Panc1 (cell line): ENCODE measurements around the gene MYRF. TPM values are rescaled to one million over a fixed set of nuclear protein-coding genes. Genes with fewer than 3 reads are reported as not detected.

ENCODE experiments used
- ATAC-seq: fragments of 200-7000 bp; cut with Tn5 transposase; 2 replicates; pipeline ENCODE4 v1.9.1; 2020; ENCODE audit warnings: mild to moderate bottlenecking, moderate library complexity
- BruUV-seq: library from RNA; stranded (reverse); fragments of 400-500 nt; replicated peaks from 2 replicates; lab custom pipeline; 2021; lab: Mats Ljungman, UMichigan
- CTCF ChIA-PET: fragments of 300-600 bp; sonication (Branson Sonifier 250); formaldehyde crosslinking; loops from one replicate; lab custom pipeline; 2022; ENCODE audit warnings: antibody characterized with exemption; lab: Charles Lee
- POLR2A ChIA-PET: fragments of 300-600 bp; sonication (Branson Sonifier 250); formaldehyde crosslinking; loops from one replicate; lab custom pipeline; 2022; ENCODE audit warnings: antibody characterized with exemption; lab: Charles Lee
- DNase-seq: peaks from one replicate; pipeline ENCODE4 v3.0.0-alpha.2; 2010; ENCODE audit warnings: low read depth, low spot score
- H3K27ac ChIP-seq: 2 replicates; pipeline ENCODE4 v1.5.1; 2011; ENCODE audit warnings: mild to moderate bottlenecking, low read length, inconsistent platforms
- H3K27me3 ChIP-seq: fragments of 200-500 bp; sonication (Bioruptor generic); 2 replicates; pipeline ENCODE4 v1.6.0; 2014; ENCODE audit warnings: low read length, inconsistent platforms; ENCODE audit not compliant: control insufficient read depth, insufficient read depth
- H3K36me3 ChIP-seq: fragments of 200-500 bp; sonication (Bioruptor generic); 2 replicates; pipeline ENCODE4 v1.5.1; 2014; ENCODE audit warnings: inconsistent platforms, mild to moderate bottlenecking, low read length, moderate library complexity; ENCODE audit not compliant: control insufficient read depth, insufficient read depth
- H3K4me1 ChIP-seq: 2 replicates; pipeline ENCODE4 v1.5.1; 2011; ENCODE audit warnings: inconsistent platforms, mild to moderate bottlenecking, low read length, moderate library complexity; ENCODE audit not compliant: control insufficient read depth, insufficient read depth
- H3K4me3 ChIP-seq, 2 experiments: 2 replicates each; pipeline ENCODE4 v1.5.1; 2011 to 2012; ENCODE audit warnings: low read depth in 2 of 2, low read length in 2 of 2, mild to moderate bottlenecking in 2 of 2, inconsistent platforms in 1 of 2, moderate library complexity in 1 of 2
- H3K9me3 ChIP-seq: fragments of 200-500 bp; sonication (Bioruptor generic); 2 replicates; pipeline ENCODE4 v1.5.1; 2014; ENCODE audit warnings: low read depth, mild to moderate bottlenecking, inconsistent platforms, low read length, moderate library complexity; ENCODE audit not compliant: control insufficient read depth, insufficient read depth
- POLR2AphosphoS5 ChIP-seq: IDR thresholded peaks from 2 replicates; pipeline ENCODE4 v1.6.1; 2012; ENCODE audit warnings: mild to moderate bottlenecking, low read depth, low read length, moderate library complexity
- SIN3A ChIP-seq: IDR thresholded peaks from 2 replicates; pipeline ENCODE4 v1.6.1; 2012; ENCODE audit warnings: low read depth, mild to moderate bottlenecking, low read length, moderate library complexity, borderline replicate concordance; ENCODE audit not compliant: insufficient read depth
- TCF7L2 ChIP-seq: IDR thresholded peaks from 2 replicates; pipeline ENCODE4 v1.6.1; 2011; ENCODE audit warnings: mild to moderate bottlenecking, low read depth, low read length, inconsistent platforms
- in situ Hi-C: cut with HindIII; loops from 2 replicates; pipeline ENCODE4 v1.10.0; 2016; ENCODE audit warnings: low sequenced_read_pairs, low pct_unique_long_range_greater_than_20kb
- intact Hi-C: fragments of 100-400 bp; cut with micrococcal nuclease; formaldehyde crosslinking; loops from one replicate; pipeline ENCODE4 v1.10.0; 2022; ENCODE audit not compliant: unreplicated experiment
- total RNA-seq: library from RNA; stranded (reverse); gene quantifications from one replicate; pipeline ENCODE4 v1.2.1, GENCODE V29; 2021; ENCODE audit not compliant: unreplicated experiment
- TF ChIP-seq, protein P1 (sequence below), 2 experiments: IDR thresholded peaks; 2 replicates each; pipeline ENCODE4 v1.6.1; 2011 to 2012; ENCODE audit warnings: low read depth in 2 of 2, control low read depth in 1 of 2, low read length in 1 of 2, mild to moderate bottlenecking in 1 of 2, moderate library complexity in 1 of 2; ENCODE audit not compliant: insufficient read depth in 1 of 2
- TF ChIP-seq, protein P2 (sequence below): fragments of 450-650 bp; IDR thresholded peaks from 2 replicates; pipeline ENCODE4 v1.5.1; 2017; ENCODE audit warnings: mild to moderate bottlenecking

The MYRF gene
- total RNA-seq, 1 experiment from 2014 or later, result 2.8 TPM

DNA sequence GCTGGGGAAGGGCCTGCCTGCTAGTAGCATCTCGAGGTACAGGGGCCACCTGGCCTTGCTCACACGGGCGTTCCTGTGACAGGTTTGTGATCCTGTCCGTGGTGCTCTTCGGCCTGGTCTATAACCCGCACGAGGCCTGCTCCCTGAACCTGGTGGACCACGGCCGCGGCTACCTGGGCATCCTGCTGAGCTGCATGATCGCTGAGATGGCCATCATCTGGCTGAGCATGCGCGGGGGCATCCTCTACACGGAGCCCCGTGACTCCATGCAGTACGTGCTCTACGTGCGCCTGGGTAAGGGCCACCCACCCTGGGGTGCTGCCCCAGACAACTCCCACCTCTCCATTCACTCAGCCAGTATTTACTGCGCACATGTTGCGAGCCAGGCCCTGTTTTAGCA, 31.8 kb upstream of the MYRF start:
- no peak overlapping the region for H3K4me3 ChIP-seq
- H3K36me3 ChIP-seq, result no peaks in the 10 kb centered on the region
- in situ Hi-C loops, result no loop called here
- no peak for TF ChIP-seq SIN3A
- no peaks in the 10 kb centered on the region for H3K27me3 ChIP-seq
- BruUV-seq, result no TSS peak
- H3K27ac ChIP-seq, result no peak overlapping the region
- ATAC-seq (no peak), DNase-seq (no peak)
- POLR2A ChIA-PET, result no interaction called here
- intact Hi-C loops, result no loop called here
- CTCF ChIA-PET, result no interaction called here
- H3K9me3 ChIP-seq, result no peaks in the 10 kb centered on the region
- 0 out of 2 replicates have a peak, but pooled peaks cover 7% of the 10 kb centered on the region for H3K4me1 ChIP-seq

DNA sequence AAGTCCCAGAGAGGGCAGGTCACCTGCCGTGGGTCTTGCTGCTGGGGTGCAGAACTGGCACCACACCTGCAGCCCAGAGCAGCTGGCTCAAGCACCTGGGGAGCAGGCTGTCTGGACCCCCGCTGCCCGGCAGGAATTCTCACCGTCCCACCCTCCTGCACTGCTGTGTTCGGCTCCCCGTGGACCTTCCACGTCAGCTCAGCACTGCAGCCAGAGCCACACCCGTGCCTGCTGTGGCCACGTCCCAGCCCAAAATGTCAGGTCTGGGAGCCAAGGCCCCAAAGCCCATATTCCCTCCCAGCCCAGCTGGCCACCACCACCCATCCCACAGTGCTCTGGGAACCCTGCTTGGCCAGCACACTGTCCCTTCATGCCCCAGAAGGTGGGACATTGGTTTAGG, 28.0 kb upstream of the MYRF start:
- Histone ChIP-seq H3K4me1 (peaks cover under 1% of the 10 kb centered on the region; the same call in 1 of the 2 replicates), H3K4me3 (no peak overlapping the region), H3K36me3 (no peaks in the 10 kb centered on the region), H3K27me3 (no peaks in the 10 kb centered on the region), H3K9me3 (no peaks in the 10 kb centered on the region), H3K27ac (no peak overlapping the region)
- POLR2A ChIA-PET, result no interaction called here
- BruUV-seq, result no TSS peak
- CTCF ChIA-PET, result no interaction called here
- TF ChIP-seq, protein P1, sequence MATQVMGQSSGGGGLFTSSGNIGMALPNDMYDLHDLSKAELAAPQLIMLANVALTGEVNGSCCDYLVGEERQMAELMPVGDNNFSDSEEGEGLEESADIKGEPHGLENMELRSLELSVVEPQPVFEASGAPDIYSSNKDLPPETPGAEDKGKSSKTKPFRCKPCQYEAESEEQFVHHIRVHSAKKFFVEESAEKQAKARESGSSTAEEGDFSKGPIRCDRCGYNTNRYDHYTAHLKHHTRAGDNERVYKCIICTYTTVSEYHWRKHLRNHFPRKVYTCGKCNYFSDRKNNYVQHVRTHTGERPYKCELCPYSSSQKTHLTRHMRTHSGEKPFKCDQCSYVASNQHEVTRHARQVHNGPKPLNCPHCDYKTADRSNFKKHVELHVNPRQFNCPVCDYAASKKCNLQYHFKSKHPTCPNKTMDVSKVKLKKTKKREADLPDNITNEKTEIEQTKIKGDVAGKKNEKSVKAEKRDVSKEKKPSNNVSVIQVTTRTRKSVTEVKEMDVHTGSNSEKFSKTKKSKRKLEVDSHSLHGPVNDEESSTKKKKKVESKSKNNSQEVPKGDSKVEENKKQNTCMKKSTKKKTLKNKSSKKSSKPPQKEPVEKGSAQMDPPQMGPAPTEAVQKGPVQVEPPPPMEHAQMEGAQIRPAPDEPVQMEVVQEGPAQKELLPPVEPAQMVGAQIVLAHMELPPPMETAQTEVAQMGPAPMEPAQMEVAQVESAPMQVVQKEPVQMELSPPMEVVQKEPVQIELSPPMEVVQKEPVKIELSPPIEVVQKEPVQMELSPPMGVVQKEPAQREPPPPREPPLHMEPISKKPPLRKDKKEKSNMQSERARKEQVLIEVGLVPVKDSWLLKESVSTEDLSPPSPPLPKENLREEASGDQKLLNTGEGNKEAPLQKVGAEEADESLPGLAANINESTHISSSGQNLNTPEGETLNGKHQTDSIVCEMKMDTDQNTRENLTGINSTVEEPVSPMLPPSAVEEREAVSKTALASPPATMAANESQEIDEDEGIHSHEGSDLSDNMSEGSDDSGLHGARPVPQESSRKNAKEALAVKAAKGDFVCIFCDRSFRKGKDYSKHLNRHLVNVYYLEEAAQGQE (IDR thresholded peaks at IDR 0.05; ENCODE audit: insufficient read depth in 1 of 2, low read depth in 2 of 2, low read length in 1 of 2), result no peak
- TF ChIP-seq, protein P2, sequence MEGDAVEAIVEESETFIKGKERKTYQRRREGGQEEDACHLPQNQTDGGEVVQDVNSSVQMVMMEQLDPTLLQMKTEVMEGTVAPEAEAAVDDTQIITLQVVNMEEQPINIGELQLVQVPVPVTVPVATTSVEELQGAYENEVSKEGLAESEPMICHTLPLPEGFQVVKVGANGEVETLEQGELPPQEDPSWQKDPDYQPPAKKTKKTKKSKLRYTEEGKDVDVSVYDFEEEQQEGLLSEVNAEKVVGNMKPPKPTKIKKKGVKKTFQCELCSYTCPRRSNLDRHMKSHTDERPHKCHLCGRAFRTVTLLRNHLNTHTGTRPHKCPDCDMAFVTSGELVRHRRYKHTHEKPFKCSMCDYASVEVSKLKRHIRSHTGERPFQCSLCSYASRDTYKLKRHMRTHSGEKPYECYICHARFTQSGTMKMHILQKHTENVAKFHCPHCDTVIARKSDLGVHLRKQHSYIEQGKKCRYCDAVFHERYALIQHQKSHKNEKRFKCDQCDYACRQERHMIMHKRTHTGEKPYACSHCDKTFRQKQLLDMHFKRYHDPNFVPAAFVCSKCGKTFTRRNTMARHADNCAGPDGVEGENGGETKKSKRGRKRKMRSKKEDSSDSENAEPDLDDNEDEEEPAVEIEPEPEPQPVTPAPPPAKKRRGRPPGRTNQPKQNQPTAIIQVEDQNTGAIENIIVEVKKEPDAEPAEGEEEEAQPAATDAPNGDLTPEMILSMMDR, result no peak
- TF ChIP-seq SIN3A (no peak), TCF7L2 (no peak), POLR2AphosphoS5 (no peak)
- DNase-seq (no peak), ATAC-seq (no peak)
- in situ Hi-C loops (no loop called here), intact Hi-C loops (no loop called here)

DNA sequence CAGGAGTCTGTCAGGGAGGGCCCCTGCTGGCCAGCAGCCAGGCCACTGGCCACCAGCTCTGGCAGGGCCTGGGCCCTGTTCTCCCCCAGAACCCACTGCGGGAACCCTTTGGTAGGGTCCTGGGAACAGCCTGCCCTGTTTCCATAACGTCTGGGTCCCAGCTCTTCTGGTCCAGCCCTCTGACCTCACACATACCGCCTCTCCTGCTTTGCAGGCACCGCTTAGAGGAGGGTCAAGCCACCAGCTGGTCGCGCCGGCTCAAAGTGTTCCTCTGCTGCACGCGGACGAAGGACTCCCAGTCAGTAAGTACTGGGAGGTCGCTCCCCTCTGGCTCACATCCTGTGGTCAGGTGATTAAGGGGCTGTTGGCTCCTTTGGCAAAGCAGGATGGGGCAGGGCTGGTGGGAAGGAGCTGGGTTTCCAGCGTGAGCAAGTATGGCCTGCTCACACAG, 26.6 kb upstream of the MYRF start:
- Histone ChIP-seq H3K36me3 (no peaks in the 10 kb centered on the region), H3K4me1 (peaks cover 14% of the 10 kb centered on the region), H3K27ac (no peak overlapping the region), H3K27me3 (no peaks in the 10 kb centered on the region), H3K9me3 (no peaks in the 10 kb centered on the region), H3K4me3 (no peak overlapping the region)
- in situ Hi-C loops, result no loop called here
- ChIA-PET CTCF (interaction anchor here (0.6 kb wide), 1 partner anchor 287 kb away, joined by 4 read pairs; no protein-coding TSS in a partner anchor), POLR2A (no interaction called here)
- TF ChIP-seq, protein P1 (IDR thresholded peaks at IDR 0.05; ENCODE audit: insufficient read depth in 1 of 2, low read depth in 2 of 2, low read length in 1 of 2), result no peak
- TF ChIP-seq, protein P2, result no peak
- no peak for TF ChIP-seq TCF7L2
- TF ChIP-seq SIN3A, result no peak
- no peak for TF ChIP-seq POLR2AphosphoS5
- ATAC-seq, result no peak
- BruUV-seq, result no TSS peak
- no peak for DNase-seq
- intact Hi-C loops, result no loop called here
